Measurements from ENCODE around the gene RASA4B.
"Not testable (repeated sequence)": the region's sequence is repeated elsewhere in the genome, so short reads cannot be mapped to it uniquely, and the experiment has no call there.

The RASA4B gene

DNA sequence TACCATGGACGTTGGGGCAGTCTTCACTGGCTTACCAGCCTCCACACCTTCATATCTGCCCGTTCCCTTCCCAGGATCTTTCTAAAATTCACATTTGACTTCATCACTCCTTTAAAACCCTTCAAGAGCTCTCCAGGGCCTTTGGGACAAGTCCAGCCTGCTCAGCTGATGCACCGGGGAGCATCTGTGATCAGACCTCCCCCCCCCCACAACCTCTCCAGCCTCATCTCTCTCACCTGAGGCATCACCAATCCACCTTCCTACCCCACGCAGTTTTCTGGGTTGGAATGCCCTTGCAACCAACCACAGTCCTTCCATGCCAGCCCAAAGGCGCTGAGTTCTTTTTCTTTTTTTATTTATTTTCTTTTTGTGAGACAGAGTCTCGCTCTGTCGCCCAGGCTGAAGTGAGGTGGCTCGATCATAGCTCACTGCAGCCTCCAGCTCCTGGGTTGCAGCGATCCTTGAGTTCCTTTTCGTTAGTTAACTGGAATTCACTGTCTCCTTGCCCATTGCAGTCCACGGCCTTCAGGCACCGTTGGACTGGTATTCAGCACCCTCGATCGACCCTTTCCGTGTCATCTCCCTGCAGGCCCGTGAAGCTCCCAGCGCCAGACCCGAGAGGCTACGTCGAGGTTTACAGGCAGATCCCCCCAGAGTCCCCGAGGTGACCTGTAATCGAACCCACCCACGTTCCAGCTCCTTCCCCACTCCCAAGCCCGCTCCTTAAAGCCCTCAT, 53.6 kb downstream of the RASA4B start:
- peaks cover 0 to 4% of the 10 kb centered on the region in 2 donors for H3K36me3 ChIP-seq (ENCODE audit: control insufficient read depth in 2 of 2, insufficient read depth in 2 of 2, low read length in 2 of 2)

DNA sequence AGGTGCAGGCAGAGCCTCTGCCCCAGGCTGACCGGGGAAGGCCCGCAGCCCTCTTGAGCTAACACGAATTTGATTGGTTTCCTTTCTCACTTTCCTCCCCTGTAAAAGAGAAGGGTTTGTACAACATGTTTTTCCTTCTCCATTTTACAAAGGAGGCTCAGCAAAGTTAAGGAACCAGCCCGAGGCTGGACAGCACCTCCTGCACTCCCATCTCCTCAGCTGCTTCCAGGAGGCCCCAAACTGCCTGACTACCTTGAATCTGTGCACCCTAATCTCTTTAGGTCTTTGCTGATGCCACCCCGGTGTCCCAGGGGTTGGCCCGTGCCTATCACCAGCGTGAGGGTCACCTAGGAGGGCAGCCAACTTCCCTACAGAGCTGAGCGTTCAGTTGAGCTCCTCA, 57.1 kb downstream of the RASA4B start:
- Histone ChIP-seq H3K9me3 (ENCODE audit: control insufficient read depth in 2 of 2, low read length in 2 of 2) (no peaks in the 10 kb centered on the region), H3K4me1 (ENCODE audit: control insufficient read depth, insufficient read depth, low read length) (peaks cover 16% of the 10 kb centered on the region), H3K9ac (ENCODE audit: low read length in 2 of 2) (no peak overlapping the region), H3K4me3 (ENCODE audit: low read length in 2 of 2) (no peak overlapping the region), H3K27ac (ENCODE audit: low read length) (no peak overlapping the region), H3K36me3 (ENCODE audit: control insufficient read depth in 2 of 2, insufficient read depth in 2 of 2, low read length in 2 of 2) (peaks cover 11 to 19% of the 10 kb centered on the region in 2 donors), H3K27me3 (ENCODE audit: control insufficient read depth in 1 of 2, insufficient read depth in 2 of 2, low read length in 2 of 2) (no peaks in the 10 kb centered on the region)

More for the DNA sequence above, 53.6 kb downstream of the RASA4B start:
- H3K27ac ChIP-seq (ENCODE audit: low read length) = peak overlapping the region; percentile 55
- H3K27me3 ChIP-seq (ENCODE audit: control insufficient read depth in 1 of 2, insufficient read depth in 2 of 2, low read length in 2 of 2) = no peaks in the 10 kb centered on the region
- H3K9me3 ChIP-seq (ENCODE audit: control insufficient read depth in 2 of 2, low read length in 2 of 2) = no peaks in the 10 kb centered on the region
- peak overlapping the region; percentile 86 to 99 for H3K4me3 ChIP-seq (ENCODE audit: low read length in 2 of 2)
- H3K4me1 ChIP-seq (ENCODE audit: control insufficient read depth, insufficient read depth, low read length) = peaks cover 23% of the 10 kb centered on the region
- H3K9ac ChIP-seq (ENCODE audit: low read length in 2 of 2) = peak overlapping the region; percentile 96

DNA sequence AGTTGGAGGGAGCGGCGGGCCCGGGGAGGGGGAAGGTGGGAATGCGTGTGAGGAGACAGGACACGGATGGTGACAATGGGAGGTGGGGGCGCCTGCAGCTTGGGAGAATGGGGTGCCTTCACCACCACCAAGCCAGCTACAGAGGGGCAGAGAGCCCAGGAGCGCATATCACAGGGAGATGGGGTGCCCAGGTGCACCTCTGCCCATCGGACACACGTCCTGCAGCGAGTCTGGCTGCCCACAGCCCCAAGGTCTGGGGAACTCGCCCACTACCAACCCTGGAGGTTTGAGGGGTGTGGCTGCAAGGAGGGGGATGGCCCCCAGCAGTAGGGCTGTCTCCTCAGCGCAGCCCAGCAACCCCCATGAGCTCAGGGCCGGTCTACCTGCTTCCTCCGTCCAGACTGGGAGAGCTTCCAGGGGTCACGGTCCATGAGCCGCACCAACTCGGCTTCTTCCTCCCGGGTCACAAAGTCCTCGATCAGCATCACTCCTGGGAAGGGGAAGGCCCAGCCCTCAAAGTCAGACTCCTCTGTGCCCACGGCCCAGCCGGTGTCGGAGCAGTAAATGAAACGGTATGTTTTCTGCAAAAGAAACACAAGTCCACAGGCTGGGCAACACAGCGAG, 58.2 kb downstream of the RASA4B start:
- H3K27ac ChIP-seq (ENCODE audit: low read length) = no peak overlapping the region
- H3K27me3 ChIP-seq (ENCODE audit: control insufficient read depth in 1 of 2, insufficient read depth in 2 of 2, low read length in 2 of 2) = no peaks in the 10 kb centered on the region
- H3K4me1 ChIP-seq (ENCODE audit: control insufficient read depth, insufficient read depth, low read length) = peaks cover 10% of the 10 kb centered on the region
- no peak overlapping the region for H3K9ac ChIP-seq (ENCODE audit: low read length in 2 of 2)
- no peaks in the 10 kb centered on the region for H3K9me3 ChIP-seq (ENCODE audit: control insufficient read depth in 2 of 2, low read length in 2 of 2)
- peaks cover 11 to 19% of the 10 kb centered on the region in 2 donors for H3K36me3 ChIP-seq (ENCODE audit: control insufficient read depth in 2 of 2, insufficient read depth in 2 of 2, low read length in 2 of 2)
- no peak overlapping the region for H3K4me3 ChIP-seq (ENCODE audit: low read length in 2 of 2)

DNA sequence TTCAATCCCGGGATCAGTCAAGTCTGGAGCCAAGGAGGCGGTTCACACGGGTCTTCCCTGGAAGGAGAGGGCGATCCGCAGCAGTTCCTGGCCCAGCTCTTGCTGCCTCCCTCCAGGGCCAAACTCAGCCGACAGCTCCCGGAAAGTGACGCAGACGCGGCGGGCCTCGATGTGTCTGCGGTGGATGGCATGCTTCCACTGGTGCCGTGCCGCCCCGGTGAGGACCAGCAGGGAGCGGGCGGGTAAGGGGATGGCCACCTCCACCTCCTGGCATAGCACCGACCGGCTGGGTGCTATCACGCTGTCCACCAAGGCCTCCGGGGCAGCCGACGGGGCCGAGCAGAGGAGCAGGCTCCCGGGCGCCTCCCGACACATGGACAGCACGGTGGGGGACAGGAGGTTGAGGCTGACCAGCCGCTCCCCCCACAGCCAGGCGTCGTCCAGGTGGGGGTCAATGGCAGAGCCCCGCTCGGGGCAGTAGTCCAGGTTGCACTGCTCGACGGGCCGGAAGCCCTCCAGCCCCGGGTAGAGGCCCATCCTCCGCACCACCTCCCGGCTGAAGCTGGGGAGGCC, 60.1 kb downstream of the RASA4B start:
- Histone ChIP-seq H3K9me3 (ENCODE audit: control insufficient read depth in 2 of 2, low read length in 2 of 2) (no peaks in the 10 kb centered on the region), H3K9ac (ENCODE audit: low read length in 2 of 2) (no peak overlapping the region), H3K36me3 (ENCODE audit: control insufficient read depth in 2 of 2, insufficient read depth in 2 of 2, low read length in 2 of 2) (peaks cover 11 to 19% of the 10 kb centered on the region in 2 donors), H3K27ac (ENCODE audit: low read length) (no peak overlapping the region), H3K4me1 (ENCODE audit: control insufficient read depth, insufficient read depth, low read length) (no peaks in the 10 kb centered on the region), H3K27me3 (ENCODE audit: control insufficient read depth in 1 of 2, insufficient read depth in 2 of 2, low read length in 2 of 2) (no peaks in the 10 kb centered on the region), H3K4me3 (ENCODE audit: low read length in 2 of 2) (no peak overlapping the region)

DNA sequence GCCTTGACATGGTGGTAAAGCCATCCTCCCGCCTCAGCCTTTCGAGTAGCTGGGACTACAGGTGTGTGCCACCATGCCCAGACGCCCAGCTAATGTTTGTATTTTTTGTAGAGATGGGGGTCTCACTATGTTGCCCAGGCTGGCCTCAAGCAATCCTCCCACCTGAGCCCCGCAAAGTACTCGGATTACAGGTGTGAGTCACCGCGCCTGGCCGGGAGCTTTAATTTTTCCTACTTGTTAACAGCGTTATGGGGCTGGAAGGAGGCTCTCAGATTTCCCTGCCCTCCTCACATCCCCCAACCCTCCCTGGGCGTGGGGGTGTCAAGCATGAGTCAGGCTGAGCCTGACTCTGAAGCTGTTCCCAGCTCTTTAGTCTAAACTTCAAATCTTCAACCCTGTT, 61.2 kb downstream of the RASA4B start:
- no peaks in the 10 kb centered on the region for H3K9me3 ChIP-seq (ENCODE audit: control insufficient read depth in 2 of 2, low read length in 2 of 2)
- no peak overlapping the region for H3K27ac ChIP-seq (ENCODE audit: low read length)
- no peaks in the 10 kb centered on the region for H3K4me1 ChIP-seq (ENCODE audit: control insufficient read depth, insufficient read depth, low read length)
- peaks cover 11 to 19% of the 10 kb centered on the region in 2 donors for H3K36me3 ChIP-seq (ENCODE audit: control insufficient read depth in 2 of 2, insufficient read depth in 2 of 2, low read length in 2 of 2)
- no peak overlapping the region for H3K4me3 ChIP-seq (ENCODE audit: low read length in 2 of 2)
- no peaks in the 10 kb centered on the region for H3K27me3 ChIP-seq (ENCODE audit: control insufficient read depth in 1 of 2, insufficient read depth in 2 of 2, low read length in 2 of 2)
- no peak overlapping the region for H3K9ac ChIP-seq (ENCODE audit: low read length in 2 of 2)

DNA sequence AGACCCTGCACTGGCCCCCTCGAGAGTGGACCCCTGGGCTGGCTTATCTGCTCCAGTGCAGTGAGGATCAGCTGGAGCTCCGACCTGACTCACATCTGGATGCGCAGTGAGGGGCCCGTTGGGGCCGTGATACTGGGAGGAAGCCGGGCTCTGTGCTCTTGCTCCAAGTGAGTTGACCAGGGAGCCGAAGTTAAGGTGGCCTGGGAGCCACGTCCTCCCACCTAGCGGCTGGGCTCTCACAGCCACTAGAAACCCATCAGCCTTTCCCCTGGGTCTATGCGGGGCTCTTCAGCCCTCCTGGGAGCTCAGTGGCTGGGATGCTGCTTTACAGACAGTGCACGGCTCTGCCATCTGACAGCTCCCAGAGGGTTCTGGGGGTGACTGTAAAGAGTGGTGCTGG, 62.0 kb downstream of the RASA4B start:
- Histone ChIP-seq H3K4me3 (ENCODE audit: low read length in 2 of 2) (no peak overlapping the region), H3K36me3 (ENCODE audit: control insufficient read depth in 2 of 2, insufficient read depth in 2 of 2, low read length in 2 of 2) (peaks cover 11 to 19% of the 10 kb centered on the region in 2 donors), H3K27me3 (ENCODE audit: control insufficient read depth in 1 of 2, insufficient read depth in 2 of 2, low read length in 2 of 2) (no peaks in the 10 kb centered on the region), H3K27ac (ENCODE audit: low read length) (no peak overlapping the region), H3K9ac (ENCODE audit: low read length in 2 of 2) (no peak overlapping the region), H3K4me1 (ENCODE audit: control insufficient read depth, insufficient read depth, low read length) (no peaks in the 10 kb centered on the region), H3K9me3 (ENCODE audit: control insufficient read depth in 2 of 2, low read length in 2 of 2) (no peaks in the 10 kb centered on the region)

DNA sequence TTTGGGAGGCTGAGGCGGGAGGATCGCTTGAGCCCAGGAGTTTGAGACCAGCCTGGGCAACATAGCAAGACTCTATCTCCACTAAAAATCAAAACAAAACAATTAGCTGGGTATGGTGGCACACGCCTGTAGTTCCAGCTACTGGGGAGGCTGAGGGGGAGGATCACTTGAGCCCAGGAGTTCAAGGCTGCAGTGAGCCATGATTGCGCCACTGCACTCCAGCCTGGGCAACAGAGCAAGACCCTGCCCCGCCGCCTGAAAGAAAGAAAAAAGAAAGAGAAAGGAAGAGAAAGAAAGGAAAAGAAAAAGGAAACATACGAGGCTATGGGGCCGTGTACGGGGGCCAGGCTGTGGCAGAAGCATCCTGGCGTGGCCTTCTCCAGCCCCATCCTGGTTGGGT, 62.6 kb downstream of the RASA4B start:
- H3K9ac ChIP-seq (ENCODE audit: low read length in 2 of 2); H3K9me3 ChIP-seq (ENCODE audit: control insufficient read depth in 2 of 2, low read length in 2 of 2); H3K27me3 ChIP-seq (ENCODE audit: control insufficient read depth in 1 of 2, insufficient read depth in 2 of 2, low read length in 2 of 2); H3K27ac ChIP-seq (ENCODE audit: low read length); H3K4me3 ChIP-seq (ENCODE audit: low read length in 2 of 2); H3K4me1 ChIP-seq (ENCODE audit: control insufficient read depth, insufficient read depth, low read length): not testable (repeated sequence)
- peaks cover 11 to 19% of the 10 kb centered on the region in 2 donors for H3K36me3 ChIP-seq (ENCODE audit: control insufficient read depth in 2 of 2, insufficient read depth in 2 of 2, low read length in 2 of 2)

DNA sequence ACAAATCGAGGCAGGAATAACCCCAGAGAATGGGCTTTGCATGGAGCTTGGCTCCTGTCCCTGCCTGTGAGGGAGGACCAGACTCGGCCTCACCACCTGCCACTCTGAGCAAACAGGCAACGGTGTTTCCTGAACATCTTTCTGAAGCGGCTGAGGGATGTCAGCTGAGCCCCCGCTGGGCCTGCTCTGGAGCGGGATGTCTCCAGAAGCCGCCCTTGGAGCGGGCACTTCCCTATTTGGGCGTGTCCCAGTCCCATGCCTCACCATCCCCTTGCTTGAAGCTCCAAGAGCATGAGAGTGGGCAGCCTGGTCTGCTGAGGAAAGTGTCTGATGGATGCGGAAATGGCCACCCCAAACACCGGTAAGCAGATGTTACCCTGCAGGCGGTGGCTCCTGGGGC, 63.1 kb downstream of the RASA4B start:
- no peak overlapping the region for H3K9ac ChIP-seq (ENCODE audit: low read length in 2 of 2)
- no peaks in the 10 kb centered on the region for H3K27me3 ChIP-seq (ENCODE audit: control insufficient read depth in 1 of 2, insufficient read depth in 2 of 2, low read length in 2 of 2)
- no peaks in the 10 kb centered on the region for H3K4me1 ChIP-seq (ENCODE audit: control insufficient read depth, insufficient read depth, low read length)
- H3K4me3 ChIP-seq (ENCODE audit: low read length in 2 of 2) = no peak overlapping the region
- no peak overlapping the region for H3K27ac ChIP-seq (ENCODE audit: low read length)
- peaks cover 11 to 17% of the 10 kb centered on the region in 2 donors for H3K36me3 ChIP-seq (ENCODE audit: control insufficient read depth in 2 of 2, insufficient read depth in 2 of 2, low read length in 2 of 2)
- no peaks in the 10 kb centered on the region for H3K9me3 ChIP-seq (ENCODE audit: control insufficient read depth in 2 of 2, low read length in 2 of 2)

DNA sequence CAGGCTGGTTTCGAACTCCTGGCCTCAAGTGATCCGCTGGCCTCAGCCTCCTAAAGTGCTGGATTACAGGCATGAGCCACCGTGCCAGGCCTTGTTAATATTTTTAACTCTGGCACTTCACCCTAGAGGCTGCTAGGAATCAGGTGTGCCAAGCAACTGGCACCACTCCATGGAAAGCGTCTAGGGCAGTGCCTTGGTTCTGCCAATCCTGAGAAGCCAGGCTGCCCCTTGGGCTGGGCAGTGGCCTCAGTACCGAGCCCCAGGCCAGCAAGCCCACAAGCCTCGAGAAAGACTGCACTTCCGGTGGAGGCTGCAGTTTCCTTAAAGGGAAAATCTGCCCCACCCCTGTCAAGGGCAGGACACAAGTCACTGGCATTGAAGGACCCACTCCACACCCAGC, 64.3 kb downstream of the RASA4B start:
- Histone ChIP-seq H3K4me1 (ENCODE audit: control insufficient read depth, insufficient read depth, low read length) (no peaks in the 10 kb centered on the region), H3K9me3 (ENCODE audit: control insufficient read depth in 2 of 2, low read length in 2 of 2) (no peaks in the 10 kb centered on the region), H3K36me3 (ENCODE audit: control insufficient read depth in 2 of 2, insufficient read depth in 2 of 2, low read length in 2 of 2) (peaks cover 11 to 13% of the 10 kb centered on the region in 2 donors), H3K9ac (ENCODE audit: low read length in 2 of 2) (no peak overlapping the region), H3K4me3 (ENCODE audit: low read length in 2 of 2) (no peak overlapping the region), H3K27ac (ENCODE audit: low read length) (no peak overlapping the region), H3K27me3 (ENCODE audit: control insufficient read depth in 1 of 2, insufficient read depth in 2 of 2, low read length in 2 of 2) (no peaks in the 10 kb centered on the region)

DNA sequence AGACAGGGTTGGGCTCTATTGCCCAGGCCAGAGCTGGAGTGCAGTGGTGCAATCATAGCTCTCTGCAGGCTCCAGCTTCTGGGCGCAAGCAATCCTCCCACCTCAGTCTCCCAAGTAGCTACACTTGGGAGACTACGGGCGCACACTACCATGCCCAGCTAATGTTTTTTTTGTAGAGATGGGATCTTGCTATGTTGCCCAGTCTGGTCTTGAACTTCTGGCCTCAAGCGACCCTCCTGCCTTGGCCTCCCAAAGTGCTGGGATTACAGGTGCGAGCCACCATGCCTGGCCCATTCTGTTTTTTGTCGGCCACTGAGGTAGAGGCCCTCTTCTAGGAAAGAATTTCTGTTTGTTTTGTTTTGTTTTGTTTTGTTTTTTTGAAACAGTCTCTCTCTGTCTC, 65.1 kb downstream of the RASA4B start:
- no peaks in the 10 kb centered on the region for H3K9me3 ChIP-seq (ENCODE audit: control insufficient read depth in 2 of 2, low read length in 2 of 2)
- no peak overlapping the region for H3K9ac ChIP-seq (ENCODE audit: low read length in 2 of 2)
- no peaks in the 10 kb centered on the region for H3K27me3 ChIP-seq (ENCODE audit: control insufficient read depth in 1 of 2, insufficient read depth in 2 of 2, low read length in 2 of 2)
- peaks cover 5 to 7% of the 10 kb centered on the region in 2 donors for H3K36me3 ChIP-seq (ENCODE audit: control insufficient read depth in 2 of 2, insufficient read depth in 2 of 2, low read length in 2 of 2)
- no peaks in the 10 kb centered on the region for H3K4me1 ChIP-seq (ENCODE audit: control insufficient read depth, insufficient read depth, low read length)
- no peak overlapping the region for H3K4me3 ChIP-seq (ENCODE audit: low read length in 2 of 2)
- no peak overlapping the region for H3K27ac ChIP-seq (ENCODE audit: low read length)
